Measurements from ENCODE around the gene TMEM52B.

GRCh38 chr12:10165421-10165820, 13.4 kb upstream of the TMEM52B start:
- no peak for TF ChIP-seq CTCF (IDR thresholded peaks at IDR 0.05; ENCODE audit: borderline replicate concordance, extremely low read depth, low read length, poor library complexity, severe bottlenecking)
- no peak for TF ChIP-seq EZH2 (IDR thresholded peaks at IDR 0.05; ENCODE audit: borderline replicate concordance, low read depth, low read length, severe bottlenecking)

Measured in DND-41 (cell line).